MG63 (cell line): ENCODE results near the gene RALGAPA2. TPM values are rescaled to one million over a fixed set of nuclear protein-coding genes. Genes with fewer than 3 reads are reported as not detected.

Experiments used
- DNase-seq: peaks from one replicate; pipeline ENCODE4 v3.0.0-alpha.2; 2020
- H3K27me3 ChIP-seq: fragments of 250-450 bp; sonication (Bioruptor Pico); 2 replicates; pipeline ENCODE4 v1.5.1; 2020; ENCODE audit warnings: mild to moderate bottlenecking, moderate library complexity
- H3K36me3 ChIP-seq: fragments of 250-450 bp; sonication (Bioruptor Pico); 2 replicates; pipeline ENCODE4 v1.5.1; 2020; ENCODE audit warnings: mild to moderate bottlenecking, moderate library complexity
- H3K4me3 ChIP-seq: fragments of 250-450 bp; sonication (Bioruptor Pico); 2 replicates; pipeline ENCODE4 v1.5.1; 2020; ENCODE audit warnings: mild to moderate bottlenecking, moderate library complexity
- H3K9me3 ChIP-seq: fragments of 250-450 bp; sonication (Bioruptor Pico); 2 replicates; pipeline ENCODE4 v1.5.1; 2020; ENCODE audit warnings: mild to moderate bottlenecking, moderate library complexity
- total RNA-seq: library from RNA; depleted of rRNA; stranded (reverse); fragments of >200 nt; shearing (Covaris generic); gene quantifications from 2 replicates; pipeline ENCODE4 v1.2.3, GENCODE V29; 2014; ENCODE audit warnings: low replicate concordance

Gene RALGAPA2
- total RNA-seq, 1 experiment from 2014 or later = 0.53 TPM

DNA sequence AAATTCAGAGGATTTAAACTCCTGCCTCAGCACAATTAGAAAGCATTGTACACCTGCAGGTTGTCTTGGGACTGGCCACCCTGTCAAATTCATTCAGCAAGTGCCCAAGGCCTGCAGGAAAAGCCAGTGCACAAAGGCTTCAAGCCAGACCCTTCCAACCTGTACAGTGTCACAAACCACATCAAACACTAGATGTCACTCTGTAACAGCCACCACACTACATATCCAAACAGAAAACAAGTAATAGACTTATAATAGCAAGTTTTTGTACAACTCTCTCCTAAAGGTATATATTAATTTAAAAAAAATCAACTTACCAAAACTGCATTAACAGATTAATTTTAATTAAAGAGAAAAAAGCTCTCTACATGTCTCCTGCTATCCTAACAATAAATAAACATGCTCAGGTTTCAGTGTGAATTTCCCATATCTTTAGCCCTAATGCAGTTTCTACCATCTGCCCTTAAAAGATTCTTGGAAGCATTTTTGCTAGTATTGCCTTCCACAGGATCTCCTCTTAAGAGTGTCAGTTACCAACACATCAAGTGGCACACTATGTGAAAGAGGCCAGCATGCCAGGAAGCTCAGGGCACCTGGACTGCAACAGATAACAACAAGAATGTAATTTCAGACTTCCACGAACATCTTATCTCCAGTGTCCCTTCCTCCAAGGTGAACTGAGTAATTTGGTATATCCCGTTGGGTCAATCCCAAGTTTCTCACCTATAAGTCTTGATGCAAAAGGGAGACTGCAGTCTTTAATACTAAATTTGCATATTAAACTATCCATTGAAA is 47.5 kb downstream of the RALGAPA2 start:
- Histone ChIP-seq H3K9me3 (no peaks in the 10 kb centered on the region), H3K27me3 (no peaks in the 10 kb centered on the region), H3K4me3 (no peak overlapping the region), H3K36me3 (no peaks in the 10 kb centered on the region)
- DNase-seq = no peak

DNA sequence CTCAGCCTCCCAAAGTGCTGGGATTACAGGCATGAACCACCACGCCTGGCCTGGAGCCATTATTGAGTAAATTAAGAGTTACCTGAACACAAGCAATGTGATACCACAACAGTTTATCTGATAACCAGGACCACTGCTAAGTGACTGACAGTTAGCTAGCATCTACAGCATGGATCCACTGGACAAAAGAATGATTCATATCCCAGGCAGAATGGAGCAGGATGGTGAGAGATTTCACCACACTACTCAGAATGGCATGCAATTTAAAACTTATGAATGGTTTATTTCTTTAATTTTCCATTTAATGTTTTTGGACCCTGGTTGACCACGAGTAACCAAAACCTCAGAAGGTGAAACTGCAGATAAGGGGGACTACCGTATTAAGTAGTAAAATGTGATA is 48.6 kb downstream of the RALGAPA2 start:
- no peaks in the 10 kb centered on the region for H3K27me3 ChIP-seq
- H3K9me3 ChIP-seq = no peaks in the 10 kb centered on the region
- H3K4me3 ChIP-seq = no peak overlapping the region
- no peaks in the 10 kb centered on the region for H3K36me3 ChIP-seq
- no peak for DNase-seq

- no peaks in the 10 kb centered on the region for H3K27me3 ChIP-seq
- no peaks in the 10 kb centered on the region for H3K36me3 ChIP-seq
- H3K9me3 ChIP-seq = no peaks in the 10 kb centered on the region
- no peak overlapping the region for H3K4me3 ChIP-seq
- DNase-seq = no peak
Observed at GRCh38 chr20:20658871-20659431, 53.5 kb downstream of the RALGAPA2 start.

GRCh38 chr20:20658123-20658522 is 54.3 kb downstream of the RALGAPA2 start:
- no peak overlapping the region for H3K4me3 ChIP-seq
- no peaks in the 10 kb centered on the region for H3K36me3 ChIP-seq
- H3K27me3 ChIP-seq = no peaks in the 10 kb centered on the region
- no peak for DNase-seq
- no peaks in the 10 kb centered on the region for H3K9me3 ChIP-seq

DNA sequence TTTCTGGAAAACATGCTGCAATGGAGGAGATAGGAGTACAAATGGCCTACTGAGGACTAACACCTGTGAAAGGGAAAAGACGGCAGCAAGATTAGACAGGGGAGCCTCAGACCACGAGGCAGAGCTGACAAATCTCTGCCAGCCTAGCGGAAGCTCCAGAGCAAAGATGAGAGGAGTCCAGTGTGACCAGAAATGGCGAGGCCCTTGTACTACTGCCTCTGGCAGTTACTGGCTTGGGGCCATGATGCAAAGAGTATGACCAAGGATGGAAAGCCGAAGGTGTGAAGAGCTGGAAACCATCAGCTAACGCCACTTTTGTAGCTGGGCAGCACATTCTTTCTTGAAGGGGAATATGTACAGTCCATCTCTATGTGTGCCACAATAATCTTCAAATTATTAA is 55.4 kb downstream of the RALGAPA2 start:
- Histone ChIP-seq H3K9me3 (no peaks in the 10 kb centered on the region), H3K4me3 (no peak overlapping the region), H3K27me3 (no peaks in the 10 kb centered on the region), H3K36me3 (no peaks in the 10 kb centered on the region)
- no peak for DNase-seq

GRCh38 chr20:20655883-20656282 is 56.6 kb downstream of the RALGAPA2 start:
- no peak for DNase-seq
- no peaks in the 10 kb centered on the region for H3K36me3 ChIP-seq
- H3K27me3 ChIP-seq = no peaks in the 10 kb centered on the region
- no peaks in the 10 kb centered on the region for H3K9me3 ChIP-seq
- no peak overlapping the region for H3K4me3 ChIP-seq

DNA sequence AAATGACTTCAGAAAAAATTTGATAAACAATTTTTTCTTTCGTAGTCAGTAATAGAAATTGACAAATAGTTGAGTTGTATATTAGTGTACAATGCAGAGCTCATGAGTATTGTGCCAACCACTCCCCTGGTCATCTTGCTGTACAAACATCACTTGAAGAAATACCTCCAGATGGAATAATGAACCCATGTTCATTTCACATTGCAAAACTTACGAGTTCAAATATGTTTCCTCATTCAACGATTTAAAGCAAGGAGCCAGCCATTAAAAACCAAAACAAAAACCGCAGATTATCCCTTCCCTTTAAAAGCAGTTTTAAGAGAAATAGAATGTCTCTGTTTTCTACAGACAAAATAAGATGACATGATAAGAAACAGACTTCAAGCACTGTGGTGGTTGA is 62.5 kb downstream of the RALGAPA2 start:
- Histone ChIP-seq H3K4me3 (no peak overlapping the region), H3K27me3 (no peaks in the 10 kb centered on the region), H3K36me3 (no peaks in the 10 kb centered on the region), H3K9me3 (no peaks in the 10 kb centered on the region)
- DNase-seq = no peak

GRCh38 chr20:20643927-20644326 is 68.5 kb downstream of the RALGAPA2 start:
- H3K36me3 ChIP-seq = no peaks in the 10 kb centered on the region
- H3K9me3 ChIP-seq = no peaks in the 10 kb centered on the region
- no peak for DNase-seq
- no peak overlapping the region for H3K4me3 ChIP-seq
- no peaks in the 10 kb centered on the region for H3K27me3 ChIP-seq

DNA sequence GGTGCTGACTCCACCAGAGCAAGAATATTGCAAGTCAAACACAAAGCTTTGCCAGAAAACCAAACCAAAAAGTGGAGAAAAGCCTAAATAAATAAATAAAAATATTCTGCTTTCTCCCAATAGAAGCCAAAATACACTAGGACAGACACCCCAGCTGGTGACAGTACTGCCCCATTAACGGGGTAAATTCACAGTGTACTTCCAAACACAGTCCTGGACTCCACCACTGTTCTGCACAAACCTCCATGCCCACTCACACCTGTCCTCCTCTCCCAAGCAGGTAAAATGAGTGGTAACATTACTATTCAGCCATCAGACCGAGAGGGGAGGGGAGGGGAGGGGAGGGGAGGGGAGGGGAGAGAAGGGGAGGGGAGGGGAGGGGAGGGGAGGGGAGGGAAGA is 70.7 kb downstream of the RALGAPA2 start:
- Histone ChIP-seq H3K9me3 (no peaks in the 10 kb centered on the region), H3K36me3 (no peaks in the 10 kb centered on the region), H3K4me3 (no peak overlapping the region), H3K27me3 (no peaks in the 10 kb centered on the region)
- no peak for DNase-seq

DNA sequence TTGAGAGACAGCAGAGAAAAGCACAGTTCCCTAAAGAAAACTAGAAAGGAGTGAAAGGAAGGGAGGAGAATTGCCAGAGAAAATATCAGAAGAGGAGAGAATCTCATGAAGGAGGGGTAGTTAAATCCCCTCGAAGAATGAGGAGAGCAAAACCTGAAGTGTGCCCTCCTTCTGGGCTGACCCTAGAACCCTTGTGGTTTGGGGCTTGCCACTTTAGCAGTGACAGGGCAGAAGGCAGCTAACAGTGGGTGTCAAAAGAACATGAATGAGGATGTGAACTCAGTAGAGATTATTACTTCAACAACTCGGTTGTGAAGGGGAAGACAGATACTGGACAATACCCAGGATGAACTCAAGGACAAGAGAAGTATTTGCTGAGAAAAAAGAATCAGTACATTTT is 73.6 kb downstream of the RALGAPA2 start:
- DNase-seq = no peak
- Histone ChIP-seq H3K36me3 (no peaks in the 10 kb centered on the region), H3K4me3 (no peak overlapping the region), H3K27me3 (no peaks in the 10 kb centered on the region), H3K9me3 (no peaks in the 10 kb centered on the region)

DNA sequence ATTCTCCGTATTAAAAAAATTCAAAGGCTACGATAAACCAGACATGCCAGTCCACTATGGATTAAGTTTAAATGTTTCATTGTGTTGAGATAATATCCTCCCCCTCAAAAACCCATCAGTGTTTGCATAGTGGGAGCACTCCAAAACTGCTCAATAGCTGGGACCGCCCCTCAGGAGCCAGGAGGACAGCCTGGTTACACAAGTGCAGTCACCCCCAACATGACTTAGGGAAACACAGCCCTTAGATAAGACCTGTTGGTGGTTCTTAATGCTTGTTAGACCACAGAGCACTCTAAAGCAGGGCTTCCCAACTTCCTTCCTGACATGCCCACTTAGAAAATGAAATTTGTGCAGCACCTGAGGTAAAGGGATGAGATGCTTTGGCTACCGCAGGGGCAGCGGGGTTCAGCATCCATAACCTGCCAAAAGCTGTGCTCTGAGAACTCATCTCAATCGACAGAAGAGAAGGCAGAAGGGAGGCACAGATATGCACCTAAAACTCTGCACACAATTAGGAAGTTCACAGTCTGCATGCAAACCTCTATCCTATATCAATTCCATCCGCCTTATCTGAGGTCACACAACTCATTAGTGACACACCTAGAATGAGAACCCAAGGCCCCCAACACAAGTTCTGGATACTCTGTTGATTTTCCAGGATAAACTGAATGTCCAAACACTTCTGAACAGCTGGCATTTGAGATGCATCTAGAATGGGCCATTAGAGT is 74.3 kb downstream of the RALGAPA2 start:
- no peaks in the 10 kb centered on the region for H3K27me3 ChIP-seq
- no peaks in the 10 kb centered on the region for H3K9me3 ChIP-seq
- no peak overlapping the region for H3K4me3 ChIP-seq
- DNase-seq = no peak
- no peaks in the 10 kb centered on the region for H3K36me3 ChIP-seq

DNA sequence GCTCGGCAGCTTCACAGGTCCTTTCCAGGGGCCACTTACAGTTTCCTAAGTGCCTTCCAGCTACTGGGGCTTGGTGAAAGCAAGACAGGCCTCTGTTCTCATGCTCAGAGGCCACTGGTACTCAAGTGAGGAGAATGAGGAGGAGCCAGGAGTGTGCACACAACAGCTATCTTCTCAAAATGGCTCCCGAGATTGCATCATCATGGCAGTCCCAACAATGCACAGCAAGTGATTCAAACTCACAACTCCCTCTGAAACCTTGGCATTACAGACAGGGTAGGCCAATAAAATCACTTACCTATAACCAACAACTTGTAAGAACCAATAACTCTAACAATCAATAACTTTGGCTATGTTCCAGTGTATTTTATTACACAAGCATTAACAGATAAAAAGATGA is 77.4 kb downstream of the RALGAPA2 start:
- no peak overlapping the region for H3K4me3 ChIP-seq
- H3K9me3 ChIP-seq = no peaks in the 10 kb centered on the region
- no peaks in the 10 kb centered on the region for H3K36me3 ChIP-seq
- H3K27me3 ChIP-seq = no peaks in the 10 kb centered on the region
- no peak for DNase-seq

DNA sequence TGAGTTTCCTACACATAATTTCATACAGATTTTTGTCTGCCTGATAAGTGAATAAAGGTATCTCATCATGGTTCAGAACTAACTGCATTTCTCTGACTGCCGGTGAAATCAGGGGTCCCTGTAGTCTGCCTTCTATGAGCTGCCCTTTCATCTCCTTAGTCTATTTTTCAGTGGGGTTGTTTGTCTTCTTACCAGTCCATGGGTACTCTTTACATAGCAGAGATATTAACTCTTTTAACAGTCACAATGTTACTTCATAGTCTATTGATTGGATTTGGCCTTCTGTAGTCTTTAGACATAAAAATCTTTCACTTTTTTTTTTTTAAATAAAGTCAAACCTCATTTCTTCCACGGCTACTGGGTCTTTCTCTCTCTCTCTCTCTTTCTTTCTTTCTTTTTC is 79.8 kb downstream of the RALGAPA2 start:
- no peak overlapping the region for H3K4me3 ChIP-seq
- H3K27me3 ChIP-seq = no peaks in the 10 kb centered on the region
- no peak for DNase-seq
- no peaks in the 10 kb centered on the region for H3K36me3 ChIP-seq
- no peaks in the 10 kb centered on the region for H3K9me3 ChIP-seq

DNA sequence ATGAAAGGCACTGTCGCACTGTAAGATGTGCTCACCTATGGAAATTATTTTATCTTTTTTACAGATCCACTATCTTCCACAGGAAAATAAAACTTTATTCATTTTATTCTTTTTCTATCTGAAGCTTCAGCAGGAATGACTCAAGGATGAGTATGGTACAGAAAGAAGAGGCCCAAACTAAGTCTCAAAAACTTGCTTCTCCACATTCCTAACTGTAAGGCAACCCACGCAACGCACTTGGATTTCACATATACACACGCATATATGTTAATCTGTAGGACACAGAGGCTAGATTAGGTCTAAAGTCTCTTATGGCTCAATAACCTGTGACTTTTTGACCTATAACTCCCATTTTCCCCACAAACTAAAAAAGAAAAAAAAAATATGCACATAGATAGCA is 81.9 kb downstream of the RALGAPA2 start:
- Histone ChIP-seq H3K4me3 (no peak overlapping the region), H3K9me3 (no peaks in the 10 kb centered on the region), H3K36me3 (no peaks in the 10 kb centered on the region), H3K27me3 (no peaks in the 10 kb centered on the region)
- no peak for DNase-seq

DNA sequence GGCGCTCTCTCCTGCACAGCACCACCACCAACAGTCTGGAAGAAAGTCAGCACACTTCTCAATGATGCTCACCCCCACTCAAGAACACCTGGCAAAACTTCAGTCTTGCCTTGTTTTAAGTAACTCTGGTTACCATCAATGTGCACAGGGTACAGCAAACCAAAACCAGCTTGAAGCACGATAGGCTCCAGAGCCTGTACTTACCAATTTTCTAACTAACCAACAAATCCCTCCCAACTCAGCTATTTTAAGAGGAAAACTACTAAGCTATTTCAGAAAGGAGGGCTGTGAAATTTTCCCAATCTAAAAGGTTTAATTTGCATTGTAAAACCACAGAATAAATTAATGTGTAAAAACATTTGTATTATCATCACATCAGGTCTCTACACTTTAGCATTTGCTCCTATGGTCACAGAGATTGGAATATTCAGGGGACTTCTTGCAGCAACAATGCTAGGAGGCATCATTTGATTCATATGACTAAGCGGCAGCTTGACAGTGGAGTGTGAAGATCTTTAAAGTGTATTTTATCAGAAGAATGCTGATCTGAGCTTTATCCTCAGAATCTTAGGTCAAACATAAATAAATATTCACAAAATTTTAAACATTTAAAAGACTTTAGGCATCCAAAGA is 82.8 kb downstream of the RALGAPA2 start:
- H3K36me3 ChIP-seq = no peaks in the 10 kb centered on the region
- H3K9me3 ChIP-seq = no peaks in the 10 kb centered on the region
- no peak for DNase-seq
- no peaks in the 10 kb centered on the region for H3K27me3 ChIP-seq
- H3K4me3 ChIP-seq = no peak overlapping the region

GRCh38 chr20:20628314-20628713 is 84.1 kb downstream of the RALGAPA2 start:
- H3K4me3 ChIP-seq = no peak overlapping the region
- no peak for DNase-seq
- H3K36me3 ChIP-seq = no peaks in the 10 kb centered on the region
- H3K9me3 ChIP-seq = no peaks in the 10 kb centered on the region
- H3K27me3 ChIP-seq = no peaks in the 10 kb centered on the region

- no peak for DNase-seq
- H3K9me3 ChIP-seq = no peaks in the 10 kb centered on the region
- no peaks in the 10 kb centered on the region for H3K36me3 ChIP-seq
- no peak overlapping the region for H3K4me3 ChIP-seq
- no peaks in the 10 kb centered on the region for H3K27me3 ChIP-seq
Observed at GRCh38 chr20:20627471-20627870, 85.0 kb downstream of the RALGAPA2 start.
